CD8-positive, alpha-beta memory T cell (primary cell): ENCODE data around the gene RPL31. TPM values are rescaled to one million over a fixed set of nuclear protein-coding genes. Genes with fewer than 3 reads are reported as not detected.

Source experiments
- CTCF ChIA-PET: fragments of 350-600 bp; sonication (Branson Sonifier 250); formaldehyde crosslinking; loops from one replicate; lab custom pipeline; 2021; ENCODE audit warnings: antibody characterized with exemption; lab: Charles Lee
- POLR2A ChIA-PET: fragments of 350-600 bp; sonication (Branson Sonifier 250); formaldehyde crosslinking; loops from one replicate; lab custom pipeline; 2021; ENCODE audit warnings: antibody characterized with exemption; lab: Charles Lee
- DNase-seq, 5 donors: peaks; one replicate each; pipeline versions ENCODE4 v3.0.0 to v3.0.0-alpha.2; 2020 to 2022; ENCODE audit warnings: mixed read lengths in 1 of 5
- H3K27ac ChIP-seq: one replicate; pipeline ENCODE4 v1.7.0; 2013; ENCODE audit warnings: low read depth, mild to moderate bottlenecking, low read length, moderate library complexity
- H3K27me3 ChIP-seq: 2 replicates; pipeline ENCODE4 v1.7.0; 2013; ENCODE audit warnings: low read length, mild to moderate bottlenecking; ENCODE audit not compliant: insufficient read depth, poor library complexity, severe bottlenecking
- H3K36me3 ChIP-seq: 2 replicates; pipeline ENCODE4 v1.7.0; 2013; ENCODE audit warnings: mild to moderate bottlenecking, low read length, moderate library complexity; ENCODE audit not compliant: insufficient read depth
- H3K4me1 ChIP-seq: 2 replicates; pipeline ENCODE4 v1.7.0; 2013; ENCODE audit warnings: mild to moderate bottlenecking, low read length, moderate library complexity; ENCODE audit not compliant: insufficient read depth
- H3K4me3 ChIP-seq: 2 replicates; pipeline ENCODE4 v1.7.0; 2013; ENCODE audit warnings: mild to moderate bottlenecking, low read length
- H3K9me3 ChIP-seq: 2 replicates; pipeline ENCODE4 v1.7.0; 2013; ENCODE audit warnings: mild to moderate bottlenecking, low read length
- H3K27ac Mint-ChIP-seq, 8 donors: one replicate each; pipeline ENCODE4 v1.8.0; 2020 to 2021; ENCODE audit warnings: mixed read lengths in 8 of 8, mild to moderate bottlenecking in 6 of 8, inconsistent platforms in 3 of 8, moderate library complexity in 3 of 8
- H3K27me3 Mint-ChIP-seq, 2 donors: one replicate each; pipeline ENCODE4 v1.8.0; 2020 to 2021; ENCODE audit warnings: mixed read lengths in 2 of 2, mild to moderate bottlenecking in 1 of 2, moderate library complexity in 1 of 2
- H3K36me3 Mint-ChIP-seq, 3 donors: one replicate each; pipeline ENCODE4 v1.8.0; 2020 to 2021; ENCODE audit warnings: mixed read lengths in 3 of 3, inconsistent platforms in 1 of 3, mild to moderate bottlenecking in 1 of 3
- H3K4me1 Mint-ChIP-seq, 3 donors: one replicate each; pipeline ENCODE4 v1.8.0; 2020 to 2021; ENCODE audit warnings: mixed read lengths in 3 of 3, inconsistent platforms in 1 of 3, mild to moderate bottlenecking in 1 of 3
- H3K4me3 Mint-ChIP-seq, 7 donors: one replicate each; pipeline ENCODE4 v1.8.0; 2020 to 2021; ENCODE audit warnings: mixed read lengths in 7 of 7, mild to moderate bottlenecking in 6 of 7, moderate library complexity in 4 of 7, inconsistent platforms in 2 of 7
- H3K9me3 Mint-ChIP-seq, 5 donors: one replicate each; pipeline ENCODE4 v1.8.0; 2020 to 2022; ENCODE audit warnings: mixed read lengths in 5 of 5, mild to moderate bottlenecking in 3 of 5, moderate library complexity in 2 of 5, inconsistent platforms in 1 of 5
- polyA plus RNA-seq: library from polyadenylated mRNA; unstranded; fragments of 300-500 nt; fragmentation: Illumina TruSeq; gene quantifications from one replicate; pipeline ENCODE4 v1.2.3, GENCODE V29; 2021
- total RNA-seq, 2 experiments: library from RNA; stranded (reverse); gene quantifications; one replicate each; pipeline ENCODE4 v1.2.3, GENCODE V29; 2021

RPL31 gene
- total and polyA plus RNA-seq, 3 experiments from 2014 or later, result 1,340 to 4,796 (median 1,381) TPM

DNA sequence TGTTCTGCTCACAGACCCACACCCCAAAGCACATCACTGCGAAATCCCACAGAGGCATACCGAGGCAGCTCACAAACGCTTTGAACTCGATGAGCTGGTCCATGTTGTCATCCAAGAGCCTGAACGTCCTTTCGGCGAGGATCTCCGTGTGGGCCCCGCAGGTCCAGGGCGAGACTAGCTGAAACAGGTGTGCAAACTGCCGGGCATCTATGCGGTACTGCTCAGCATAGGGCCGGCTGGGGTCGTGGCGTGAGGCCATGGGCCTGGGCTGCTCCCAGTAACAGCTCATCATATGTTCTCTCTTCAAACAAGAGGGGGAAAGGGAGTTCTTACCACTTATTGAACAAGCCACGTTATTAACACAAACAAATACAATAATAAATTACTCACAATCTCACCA, 20.1 kb downstream of the RPL31 start:
- DNase-seq, result no peak
- no peak overlapping the region for H3K27ac ChIP-seq
- H3K9me3 Mint-ChIP-seq, result no peaks in the 10 kb centered on the region
- no peaks in the 10 kb centered on the region for H3K9me3 ChIP-seq
- no peak overlapping the region for H3K4me3 ChIP-seq
- no peaks in the 10 kb centered on the region for H3K27me3 Mint-ChIP-seq
- H3K4me1 Mint-ChIP-seq, result no peaks in the 10 kb centered on the region
- ChIA-PET CTCF (interaction anchor here (1.9 kb wide), 1 partner anchor 9 kb away, joined by 6 read pairs; no protein-coding TSS in a partner anchor), POLR2A (no interaction called here)
- no peaks in the 10 kb centered on the region for H3K27me3 ChIP-seq
- no peaks in the 10 kb centered on the region for H3K36me3 ChIP-seq
- H3K36me3 Mint-ChIP-seq, result peaks cover 0 to 25% (median 6%) of the 10 kb centered on the region in 3 donors
- peak overlapping the region in 2 of 8 donors; percentile 35 to 50 for H3K27ac Mint-ChIP-seq
- H3K4me1 ChIP-seq, result no peaks in the 10 kb centered on the region
- no peak overlapping the region for H3K4me3 Mint-ChIP-seq

DNA sequence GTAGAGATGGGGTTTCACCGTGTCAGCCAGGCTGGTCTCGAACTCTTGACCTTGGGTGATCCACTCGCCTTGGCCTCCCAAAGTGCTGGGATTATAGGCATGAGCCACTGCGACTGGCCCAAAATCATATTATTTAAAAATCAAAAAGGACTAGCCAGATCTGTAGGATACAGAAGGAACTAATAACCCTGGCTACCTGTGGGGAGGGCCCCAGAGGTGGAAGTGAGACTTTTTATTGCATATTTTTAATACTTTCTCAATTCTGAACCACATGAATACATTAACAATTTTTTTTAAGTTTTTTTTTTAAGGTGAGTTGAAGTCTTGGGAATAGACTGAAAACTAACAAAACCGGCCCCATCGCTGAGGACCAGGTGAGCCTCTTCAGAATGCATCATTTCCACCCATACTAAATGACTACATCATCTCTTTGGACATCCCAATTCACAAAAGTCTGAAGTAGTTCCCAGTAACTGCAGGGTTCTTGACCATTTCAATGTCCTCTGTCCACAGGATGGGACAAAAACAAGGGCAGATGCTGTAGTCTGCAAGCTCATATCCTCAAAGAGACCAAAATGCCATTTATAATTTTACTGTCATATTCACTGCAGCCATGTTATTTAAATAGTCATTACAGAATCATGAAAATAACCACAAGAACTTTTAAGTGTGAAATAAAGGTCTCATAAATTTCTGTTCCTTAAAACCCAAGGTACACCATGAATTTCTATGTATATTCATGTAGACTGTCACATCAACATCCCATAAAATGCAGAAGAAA, 21.4 kb downstream of the RPL31 start:
- Mint-ChIP-seq H3K4me1 (no peaks in the 10 kb centered on the region), H3K27me3 (no peaks in the 10 kb centered on the region), H3K9me3 (no peaks in the 10 kb centered on the region), H3K4me3 (no peak overlapping the region), H3K27ac (peak overlapping the region in 1 of 8 donors; percentile 54), H3K36me3 (peaks cover 0 to 18% (median 6%) of the 10 kb centered on the region in 3 donors)
- Histone ChIP-seq H3K4me1 (no peaks in the 10 kb centered on the region), H3K4me3 (no peak overlapping the region), H3K36me3 (no peaks in the 10 kb centered on the region), H3K9me3 (no peaks in the 10 kb centered on the region), H3K27me3 (no peaks in the 10 kb centered on the region), H3K27ac (no peak overlapping the region)
- no peak for DNase-seq
- ChIA-PET POLR2A (no interaction called here), CTCF (no interaction called here)

DNA sequence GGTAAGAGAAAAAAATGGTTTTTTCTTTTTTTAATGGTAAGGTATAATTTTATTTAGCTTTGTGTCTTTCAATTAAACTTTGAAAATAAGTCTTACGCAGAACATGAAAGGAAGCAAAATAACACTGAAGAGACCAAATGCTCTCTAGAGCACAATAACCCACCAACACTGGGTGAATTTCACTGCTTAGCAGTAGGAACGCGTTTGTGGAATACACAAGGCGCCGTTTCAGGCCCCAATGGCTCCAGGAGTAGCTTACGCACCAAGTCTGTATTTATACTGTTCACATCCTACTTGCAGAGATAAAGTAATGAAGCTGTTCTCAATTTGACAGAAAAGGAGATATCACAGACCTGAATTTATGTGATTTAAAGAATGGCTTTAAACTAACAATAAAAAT, 23.5 kb downstream of the RPL31 start:
- Histone ChIP-seq H3K9me3 (no peaks in the 10 kb centered on the region), H3K4me1 (no peaks in the 10 kb centered on the region), H3K27ac (no peak overlapping the region), H3K36me3 (no peaks in the 10 kb centered on the region), H3K27me3 (no peaks in the 10 kb centered on the region), H3K4me3 (no peak overlapping the region)
- no peaks in the 10 kb centered on the region for H3K4me1 Mint-ChIP-seq
- H3K36me3 Mint-ChIP-seq, result peaks cover 0 to 8% (median 2%) of the 10 kb centered on the region in 3 donors
- ChIA-PET CTCF (no interaction called here), POLR2A (no interaction called here)
- H3K4me3 Mint-ChIP-seq, result no peak overlapping the region
- no peak overlapping the region for H3K27ac Mint-ChIP-seq
- DNase-seq, result no peak
- no peaks in the 10 kb centered on the region for H3K9me3 Mint-ChIP-seq
- peaks cover 0 to 5% of the 10 kb centered on the region in 2 donors for H3K27me3 Mint-ChIP-seq

DNA sequence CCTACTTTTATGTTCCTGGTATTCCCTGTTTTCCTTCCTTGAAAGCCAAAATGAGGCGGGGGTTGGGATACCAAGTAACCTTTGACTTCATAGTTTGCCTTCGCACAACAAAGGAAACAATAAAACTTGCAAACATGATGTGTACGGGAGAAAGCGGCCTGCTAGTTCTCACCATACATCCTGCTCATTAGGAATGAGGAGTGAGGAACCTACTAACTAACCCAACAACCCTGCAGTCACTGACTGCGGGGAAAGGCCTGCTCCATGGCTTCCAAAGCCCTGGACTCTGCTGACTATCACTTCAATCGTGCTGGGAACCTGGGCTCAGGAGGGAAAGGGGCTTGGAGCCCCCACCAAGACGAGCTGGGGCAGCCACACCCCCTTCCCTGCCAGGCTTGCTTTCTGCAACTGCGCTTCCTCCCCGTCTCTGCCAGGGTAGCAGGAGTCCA, 24.2 kb downstream of the RPL31 start:
- peaks cover 0 to 2% (median 0%) of the 10 kb centered on the region in 3 donors for H3K36me3 Mint-ChIP-seq
- H3K36me3 ChIP-seq, result no peaks in the 10 kb centered on the region
- H3K4me3 Mint-ChIP-seq, result no peak overlapping the region
- H3K27me3 Mint-ChIP-seq, result peaks cover 5 to 9% of the 10 kb centered on the region in 2 donors
- no peaks in the 10 kb centered on the region for H3K4me1 ChIP-seq
- H3K9me3 Mint-ChIP-seq, result no peaks in the 10 kb centered on the region
- no peaks in the 10 kb centered on the region for H3K4me1 Mint-ChIP-seq
- no peaks in the 10 kb centered on the region for H3K9me3 ChIP-seq
- no peak overlapping the region for H3K27ac Mint-ChIP-seq
- CTCF ChIA-PET, result interaction anchor here (1.3 kb wide), 1 partner anchor 9 kb away, joined by 4 read pairs; no protein-coding TSS in a partner anchor
- no peak overlapping the region for H3K27ac ChIP-seq
- DNase-seq, result no peak
- no peak overlapping the region for H3K4me3 ChIP-seq
- no peaks in the 10 kb centered on the region for H3K27me3 ChIP-seq
- POLR2A ChIA-PET, result no interaction called here

DNA sequence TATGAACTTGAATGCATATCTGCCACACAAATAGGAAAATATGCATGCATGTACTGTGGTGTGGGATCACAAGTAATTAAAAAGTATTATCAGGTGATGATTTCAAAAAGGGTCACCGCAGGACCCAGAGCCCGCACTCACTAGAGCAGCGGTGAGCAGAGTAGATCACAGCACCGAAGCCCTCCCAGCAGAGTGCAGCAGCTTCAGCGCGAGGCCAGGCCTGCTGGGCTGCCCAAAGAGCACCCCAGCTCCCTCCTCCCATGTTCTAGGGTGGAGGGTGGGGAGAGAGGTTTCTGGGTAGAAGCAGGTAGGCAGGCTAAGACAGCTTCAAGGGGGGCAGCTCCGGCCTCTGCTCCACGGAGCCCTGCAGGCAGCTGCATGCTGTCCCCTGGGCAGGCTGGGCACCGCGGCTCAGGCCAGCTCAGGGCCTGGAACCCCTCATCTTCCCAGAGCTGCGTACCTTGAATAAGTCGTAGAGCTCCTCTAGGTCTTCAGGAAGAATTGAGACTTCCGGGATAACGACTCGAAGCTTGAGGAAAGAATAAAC, 24.9 kb downstream of the RPL31 start:
- ChIA-PET CTCF (interaction anchor here (1.3 kb wide), 2 partner anchors 9 to 10 kb away, joined by 4 read pairs; no protein-coding TSS in a partner anchor), POLR2A (no interaction called here)

DNA sequence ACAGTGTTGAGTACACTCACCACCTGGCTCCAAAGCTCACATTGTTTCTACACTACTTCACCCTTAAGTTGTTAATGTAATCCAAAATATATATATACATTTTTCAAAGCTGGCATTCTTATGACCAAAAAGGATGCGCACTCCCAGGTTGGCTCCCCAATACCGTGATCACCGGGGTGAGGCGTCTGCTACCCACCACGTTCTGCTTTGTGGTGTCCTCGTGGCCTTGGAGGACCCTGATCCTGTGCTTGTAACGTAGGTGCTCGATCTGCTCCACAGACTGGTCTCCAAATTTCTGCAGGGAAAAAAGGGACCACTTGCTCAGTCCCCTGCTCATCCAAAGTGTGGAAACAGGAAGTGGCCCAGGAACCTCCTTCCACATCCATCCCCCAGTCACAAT, 25.8 kb downstream of the RPL31 start:
- ChIA-PET POLR2A (no interaction called here), CTCF (interaction anchor here (1.3 kb wide), 2 partner anchors 8 to 9 kb away, joined by 4 read pairs; no protein-coding TSS in a partner anchor)
- H3K27ac ChIP-seq, result no peak overlapping the region
- no peaks in the 10 kb centered on the region for H3K9me3 Mint-ChIP-seq
- no peaks in the 10 kb centered on the region for H3K9me3 ChIP-seq
- H3K36me3 Mint-ChIP-seq, result no peaks in the 10 kb centered on the region
- DNase-seq, result no peak
- no peak overlapping the region for H3K4me3 ChIP-seq
- no peak overlapping the region for H3K4me3 Mint-ChIP-seq
- no peaks in the 10 kb centered on the region for H3K36me3 ChIP-seq
- no peaks in the 10 kb centered on the region for H3K4me1 ChIP-seq
- H3K4me1 Mint-ChIP-seq, result no peaks in the 10 kb centered on the region
- H3K27me3 ChIP-seq, result no peaks in the 10 kb centered on the region
- H3K27ac Mint-ChIP-seq, result no peak overlapping the region
- peaks cover 9 to 11% of the 10 kb centered on the region in 2 donors for H3K27me3 Mint-ChIP-seq

More for the DNA sequence above, 24.9 kb downstream of the RPL31 start:
- Mint-ChIP-seq H3K27ac (no peak overlapping the region), H3K36me3 (no peaks in the 10 kb centered on the region), H3K4me3 (no peak overlapping the region), H3K4me1 (no peaks in the 10 kb centered on the region), H3K9me3 (no peaks in the 10 kb centered on the region), H3K27me3 (peaks cover 9% of the 10 kb centered on the region in 2 donors)
- Histone ChIP-seq H3K27ac (no peak overlapping the region), H3K4me1 (no peaks in the 10 kb centered on the region), H3K9me3 (no peaks in the 10 kb centered on the region), H3K4me3 (no peak overlapping the region), H3K27me3 (no peaks in the 10 kb centered on the region), H3K36me3 (no peaks in the 10 kb centered on the region)
- no peak for DNase-seq

DNA sequence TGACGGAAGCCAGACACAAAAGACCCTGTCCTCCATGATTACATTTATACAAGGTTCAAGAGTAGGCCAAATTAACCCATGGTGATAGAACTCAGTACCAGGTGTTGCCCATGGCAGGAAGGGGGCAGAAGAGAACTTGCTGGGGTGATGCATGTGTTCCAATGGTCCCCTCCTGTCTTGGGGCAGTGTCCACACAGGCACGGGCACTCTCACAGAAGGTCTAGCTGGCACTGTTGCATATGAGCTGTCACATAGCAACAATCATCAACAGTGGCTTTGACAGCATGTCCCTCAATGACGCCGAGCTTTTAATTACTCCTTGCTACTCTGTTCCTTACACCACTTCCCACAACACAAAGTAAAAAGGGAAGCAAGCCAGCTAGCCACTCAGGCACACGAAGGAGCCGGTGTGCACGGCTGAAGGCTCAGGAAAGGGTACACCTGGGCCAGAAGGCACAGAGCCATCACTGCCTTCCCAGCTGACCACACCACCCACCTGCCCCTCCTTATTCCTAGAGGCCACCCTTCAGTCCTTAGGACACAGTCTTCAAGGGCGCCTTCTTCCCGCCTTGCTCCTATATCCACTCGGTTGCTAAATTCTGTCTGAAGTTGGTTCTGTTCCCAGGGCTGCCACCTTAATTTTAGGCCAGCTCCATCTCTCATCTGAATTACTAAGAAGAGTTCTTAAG, 28.9 kb downstream of the RPL31 start:
- Mint-ChIP-seq H3K36me3 (no peaks in the 10 kb centered on the region), H3K27me3 (peaks cover 9 to 19% of the 10 kb centered on the region in 2 donors), H3K9me3 (no peaks in the 10 kb centered on the region), H3K4me3 (no peak overlapping the region), H3K4me1 (no peaks in the 10 kb centered on the region), H3K27ac (peak overlapping the region in 1 of 8 donors; percentile 19)
- no peaks in the 10 kb centered on the region for H3K36me3 ChIP-seq
- ChIA-PET CTCF (interaction anchor here (0.9 kb wide), 1 partner anchor 18 kb away, joined by 3 read pairs; no protein-coding TSS in a partner anchor), POLR2A (no interaction called here)
- no peaks in the 10 kb centered on the region for H3K4me1 ChIP-seq
- H3K27ac ChIP-seq, result no peak overlapping the region
- DNase-seq, result no peak
- no peaks in the 10 kb centered on the region for H3K27me3 ChIP-seq
- no peaks in the 10 kb centered on the region for H3K9me3 ChIP-seq
- H3K4me3 ChIP-seq, result no peak overlapping the region
